NCI-H345 (cell line): ENCODE measurements around the gene CABLES2.
A peak's percentile ranks its signal among the peaks of the same experiment; 100 is the strongest.

Experiments used
- DNase-seq: peaks from one replicate; lab custom pipeline; 2025; lab: John Stamatoyannopoulos, UW

CABLES2 gene

DNA sequence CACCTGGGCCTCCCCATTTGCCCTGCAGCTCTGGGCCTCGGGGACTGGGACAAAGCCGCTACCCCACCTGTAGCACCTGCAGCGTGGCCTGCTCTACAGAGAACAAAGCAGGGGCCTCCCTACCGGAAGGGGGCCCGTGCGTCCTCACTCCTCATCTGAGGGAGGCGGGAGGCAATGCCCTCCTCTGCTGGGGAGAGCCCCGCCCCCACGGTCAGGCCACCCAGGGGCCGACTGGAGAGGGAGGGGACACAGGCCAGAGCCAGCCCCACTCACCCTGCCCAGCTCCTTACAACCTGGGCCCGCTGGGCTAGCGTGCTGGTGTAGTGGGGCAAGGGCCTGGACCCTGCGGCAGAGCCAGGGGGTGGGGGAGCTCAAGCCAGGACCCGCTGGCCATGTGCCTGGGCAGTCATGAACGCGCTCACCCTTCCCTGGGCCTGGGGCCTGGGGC lies 48.0 kb downstream of the CABLES2 start:
- DNase-seq = peak; percentile 59

DNA sequence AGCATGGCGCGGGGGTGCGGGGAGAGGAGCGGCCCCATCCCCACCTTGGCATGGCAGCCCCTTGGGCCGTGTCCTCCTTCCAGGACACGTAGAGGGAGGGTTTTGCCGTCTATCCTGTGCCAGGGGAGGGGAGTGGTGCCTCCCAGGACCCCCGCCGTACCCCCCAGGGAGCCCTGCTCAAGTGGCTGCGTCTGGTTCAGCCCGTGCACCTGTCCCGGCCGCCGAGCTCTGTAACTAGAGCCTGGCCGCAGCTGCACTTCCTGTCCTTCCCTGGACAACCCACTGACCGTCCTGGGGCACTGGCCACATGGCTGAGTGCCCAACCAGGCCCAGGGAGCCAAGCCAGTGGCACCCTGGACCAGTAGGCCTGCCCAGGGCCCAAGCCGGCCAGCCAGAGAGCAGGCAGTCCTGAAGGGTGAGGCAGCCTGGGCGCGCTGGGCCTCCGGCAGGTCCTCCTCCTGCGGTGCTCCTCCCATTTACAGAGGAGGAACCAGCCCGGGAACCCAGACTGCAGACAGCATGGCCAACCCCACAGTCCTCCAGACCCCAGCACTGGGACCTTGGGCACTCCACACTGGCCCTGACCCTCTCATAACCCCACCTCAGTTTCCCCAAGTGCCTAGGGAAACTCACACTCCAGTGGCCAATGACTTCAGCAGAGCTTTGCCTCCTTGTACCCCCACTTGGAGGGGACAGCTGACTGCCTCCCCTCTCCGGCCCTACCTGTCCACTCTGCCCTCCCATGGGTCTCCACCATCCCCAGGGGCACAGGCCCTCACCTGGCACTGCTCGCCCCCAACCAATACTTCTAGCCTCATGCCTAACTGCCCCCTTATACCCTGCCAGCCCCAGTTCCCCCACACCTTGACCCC lies 48.7 kb downstream of the CABLES2 start:
- DNase-seq = peak; percentile 56

DNA sequence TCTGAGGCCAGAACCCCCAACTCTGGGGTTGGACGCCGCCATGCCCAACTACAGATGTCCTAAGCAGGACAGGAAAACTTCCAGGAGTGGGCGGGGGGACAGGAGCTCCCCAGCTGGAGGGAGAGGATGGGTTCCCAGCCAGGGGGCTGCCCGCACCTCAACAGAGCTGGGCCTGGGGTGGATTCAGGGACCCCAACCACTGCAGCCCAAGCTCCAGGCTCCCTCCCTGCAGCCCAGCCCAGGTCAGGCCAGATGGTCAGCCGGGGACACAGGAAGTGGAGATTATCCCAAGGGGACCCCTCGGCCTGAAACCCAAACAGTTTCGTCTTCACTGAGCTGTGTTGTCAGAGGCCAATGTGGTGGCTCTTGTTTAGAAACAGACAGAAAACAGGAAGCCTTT lies 49.4 kb downstream of the CABLES2 start:
- no peak for DNase-seq

DNA sequence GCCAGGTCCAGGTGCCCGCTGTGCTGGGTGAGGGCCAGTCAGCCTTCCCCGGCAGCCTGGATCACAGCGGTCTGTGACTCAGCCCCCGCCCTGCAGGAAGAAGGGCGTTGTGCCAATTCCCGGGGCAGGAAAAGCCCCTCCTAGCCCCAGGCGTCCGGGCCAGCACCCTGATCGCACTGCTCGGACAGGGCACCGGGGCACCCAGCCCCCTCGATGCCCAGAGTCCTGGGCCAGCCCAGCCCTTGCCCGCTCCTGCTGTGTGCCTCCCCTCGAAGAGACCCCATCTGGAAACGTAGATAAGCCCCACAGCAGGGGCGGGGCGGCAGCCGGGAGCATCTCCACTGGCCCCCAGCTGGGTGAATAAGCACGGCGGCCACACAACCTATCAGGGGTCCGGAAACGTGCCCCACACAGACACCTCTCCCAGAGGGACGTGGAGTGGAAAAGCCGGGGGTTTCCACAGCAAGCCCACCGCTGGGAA lies 49.9 kb downstream of the CABLES2 start:
- DNase-seq = peak; percentile 73

- peak; percentile 68 for DNase-seq
These were observed 50.4 kb downstream of the CABLES2 start for GRCh38 chr20:62356589-62357186.

DNA sequence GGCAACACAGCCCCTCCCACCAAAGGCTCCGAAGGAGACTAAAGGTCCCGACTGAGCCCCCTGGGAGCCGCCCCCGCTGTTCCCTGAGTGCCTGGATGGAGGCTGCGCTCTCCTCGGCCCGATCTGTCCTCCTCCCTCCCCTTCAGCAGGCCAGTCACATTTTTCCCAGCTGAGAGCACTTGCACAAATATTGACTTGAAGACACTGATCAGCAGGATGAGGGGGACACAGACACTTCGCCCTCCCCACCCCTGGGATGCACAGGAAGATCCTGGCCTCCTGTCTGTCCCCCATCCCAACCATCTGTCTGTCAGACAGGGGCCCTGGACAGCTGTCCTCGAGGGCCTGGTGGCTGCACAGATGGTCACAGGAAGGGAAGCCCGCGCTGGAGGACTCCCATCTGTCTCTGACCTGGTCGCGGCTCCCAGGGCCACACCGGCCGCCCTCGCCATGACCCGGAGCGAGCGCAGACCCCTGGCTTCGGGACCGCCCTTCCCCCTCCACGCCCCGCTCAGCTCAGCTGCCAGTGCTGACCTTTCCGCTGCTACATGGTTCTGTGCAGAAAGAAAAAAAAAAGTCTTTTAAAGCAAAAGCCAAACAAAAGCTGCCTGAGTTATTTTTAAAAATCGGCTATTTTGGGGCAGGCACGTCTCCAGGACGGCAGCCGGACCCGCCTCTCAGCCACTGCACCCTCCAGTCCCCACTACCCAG lies 51.1 kb downstream of the CABLES2 start:
- peak; percentile 48 for DNase-seq

GRCh38 chr20:62355516-62355877 lies 51.6 kb downstream of the CABLES2 start:
- peak; percentile 65 for DNase-seq

DNA sequence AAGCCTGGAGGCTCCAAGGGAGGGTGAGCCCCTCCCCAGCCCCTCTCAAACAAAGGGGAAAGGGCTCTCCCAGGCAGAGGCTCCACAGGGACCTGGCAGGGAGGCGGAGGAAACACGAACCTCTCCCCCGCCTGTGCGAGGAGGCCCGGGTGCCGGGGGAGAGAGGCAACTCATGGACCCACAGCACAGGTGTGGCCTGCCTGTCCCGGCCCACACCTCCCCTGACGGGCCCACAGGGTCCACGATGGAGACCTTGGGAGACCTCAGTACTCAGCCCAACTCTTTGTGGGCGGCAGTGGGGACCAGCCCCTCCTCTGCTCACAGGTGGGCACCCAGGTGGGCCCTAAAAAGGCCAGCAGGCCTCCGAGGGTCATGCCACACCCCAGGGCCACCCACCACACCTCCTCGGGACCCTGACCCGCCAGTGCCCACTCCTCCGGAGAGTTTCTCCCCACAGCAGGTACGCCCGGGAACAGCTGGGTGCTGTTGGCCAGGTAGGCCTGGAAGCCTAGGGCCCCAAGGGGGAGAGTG lies 52.2 kb downstream of the CABLES2 start:
- DNase-seq = peak; percentile 74

- no peak for DNase-seq
These were observed 52.9 kb downstream of the CABLES2 start for GRCh38 chr20:62354031-62354808.

GRCh38 chr20:62353289-62354030 lies 53.6 kb downstream of the CABLES2 start:
- no peak for DNase-seq

DNA sequence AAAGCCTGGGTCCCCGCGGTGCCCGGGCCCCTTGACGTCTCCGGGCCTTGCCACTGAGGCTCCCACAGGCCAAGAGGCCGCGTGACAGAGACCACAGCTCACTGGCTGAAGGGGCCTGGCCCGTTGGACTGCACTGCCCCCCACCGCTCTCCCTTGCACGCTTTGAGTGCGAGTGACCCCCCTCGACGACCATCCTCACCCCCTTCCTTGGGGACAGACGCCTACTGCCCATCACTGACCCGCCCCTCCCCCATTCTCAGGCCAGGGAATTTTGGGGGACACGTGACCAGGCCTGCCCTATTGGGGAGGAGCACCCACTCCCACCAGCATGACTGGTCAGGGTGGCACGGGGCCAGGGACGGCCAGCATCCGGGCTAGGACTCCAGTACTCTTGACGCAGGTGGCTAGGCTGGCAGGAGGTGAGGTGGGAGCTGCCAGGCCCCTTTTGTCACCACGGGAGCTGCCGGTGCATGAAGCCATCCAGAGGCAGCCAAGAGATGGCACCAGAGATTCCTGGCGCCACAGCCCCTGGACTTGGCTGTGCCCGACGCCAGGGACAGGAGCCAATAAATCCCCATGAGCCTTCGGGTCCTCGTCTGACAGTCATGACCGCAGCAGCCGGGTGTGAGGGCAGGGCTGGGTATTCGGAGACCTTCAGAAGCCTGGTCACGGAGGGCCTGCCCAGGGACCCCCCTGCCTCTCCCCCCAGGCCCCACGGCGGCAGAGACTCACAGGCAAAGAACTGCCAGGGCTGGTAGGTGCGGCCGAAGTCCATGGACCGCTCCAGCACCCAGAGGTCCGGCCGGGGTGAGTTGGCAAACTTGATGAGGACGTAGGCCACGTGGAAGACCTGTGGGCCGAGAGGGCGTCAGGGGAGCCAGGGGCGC lies 54.4 kb downstream of the CABLES2 start:
- peak; percentile 64 for DNase-seq

DNA sequence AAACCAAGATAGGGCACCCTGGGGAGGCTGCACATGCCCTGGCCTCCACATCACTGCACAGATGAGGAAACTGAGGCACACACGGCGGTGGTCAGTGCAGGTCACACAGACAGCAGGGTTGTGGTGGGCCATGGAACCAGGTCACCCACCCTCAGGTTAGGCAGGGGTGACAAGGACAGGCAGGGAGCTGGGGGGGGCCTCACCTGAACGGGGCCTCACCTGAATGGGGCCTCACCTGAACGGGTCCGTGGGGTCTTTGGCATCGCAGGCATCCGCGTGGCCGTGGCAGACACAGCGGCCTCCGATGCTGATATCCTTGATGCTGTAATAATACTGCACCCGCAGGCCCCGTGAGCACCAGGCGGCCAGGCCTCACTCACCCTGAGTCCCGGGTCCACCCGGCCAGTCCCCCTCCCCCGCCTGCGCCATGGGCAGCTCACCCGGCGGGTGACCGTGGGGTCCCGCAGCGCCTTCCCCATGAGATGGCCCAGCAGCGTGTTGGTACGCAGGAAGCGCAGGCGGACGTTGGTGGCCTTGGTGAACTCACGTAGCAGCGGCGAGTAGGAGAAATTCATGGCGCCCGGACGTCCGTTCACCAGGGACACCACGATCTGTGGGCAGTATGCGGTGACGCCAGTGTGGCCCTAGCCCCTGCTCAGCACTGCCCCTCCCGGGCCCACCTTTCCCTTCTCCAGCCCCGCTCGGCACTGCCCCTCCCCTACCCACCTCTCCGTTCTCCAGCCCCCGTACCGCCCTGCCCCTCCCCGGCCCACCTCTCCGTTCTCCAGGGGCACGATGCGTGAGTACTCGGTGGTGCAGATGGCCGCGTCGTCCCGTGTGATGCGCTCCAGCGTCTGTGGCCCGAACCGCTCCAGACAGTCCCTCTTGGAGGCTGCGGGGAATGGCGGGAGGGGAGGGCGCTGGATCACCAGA lies 55.4 kb downstream of the CABLES2 start:
- no peak for DNase-seq

DNA sequence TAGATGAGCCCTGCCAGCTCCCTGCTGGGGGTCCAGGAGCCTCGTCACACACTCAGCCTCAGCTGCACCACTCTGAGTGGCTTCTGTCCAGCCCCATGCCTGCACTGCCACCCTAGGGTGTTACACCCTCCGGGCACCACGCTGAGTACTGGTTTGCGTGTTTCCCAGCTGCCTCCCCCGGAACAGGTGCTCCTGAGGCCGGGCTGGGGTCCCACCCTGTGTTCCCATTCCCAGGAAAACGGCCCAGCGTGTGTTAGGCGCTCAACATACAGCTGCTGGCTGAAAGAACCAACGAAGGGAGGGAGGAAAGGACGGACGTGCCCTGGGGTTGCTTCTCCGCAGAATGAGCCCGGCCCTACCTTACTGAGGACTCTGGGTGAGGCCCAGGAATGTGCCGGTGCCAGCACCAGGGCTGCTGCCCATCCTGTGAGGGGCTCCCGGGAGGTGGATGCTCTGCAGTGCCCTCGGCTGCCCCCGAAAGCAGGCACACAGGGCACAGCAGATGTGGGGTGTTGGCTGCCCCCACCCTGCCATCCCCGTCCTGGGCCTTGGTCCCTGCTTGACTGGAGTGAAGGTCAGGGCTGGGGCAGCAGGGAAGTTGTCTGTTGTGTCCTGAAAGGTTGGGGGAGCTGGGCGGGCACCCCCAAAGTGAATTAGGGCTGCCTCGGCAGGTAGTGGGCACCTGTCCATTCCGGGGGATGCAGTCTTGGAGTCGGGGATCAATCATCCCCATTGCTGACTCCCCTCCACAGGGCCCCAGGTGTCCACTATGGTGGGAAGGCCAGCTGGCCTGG lies 56.3 kb downstream of the CABLES2 start:
- peak; percentile 99 for DNase-seq

GRCh38 chr20:62350098-62350628 lies 56.9 kb downstream of the CABLES2 start:
- peak; percentile 99 for DNase-seq

DNA sequence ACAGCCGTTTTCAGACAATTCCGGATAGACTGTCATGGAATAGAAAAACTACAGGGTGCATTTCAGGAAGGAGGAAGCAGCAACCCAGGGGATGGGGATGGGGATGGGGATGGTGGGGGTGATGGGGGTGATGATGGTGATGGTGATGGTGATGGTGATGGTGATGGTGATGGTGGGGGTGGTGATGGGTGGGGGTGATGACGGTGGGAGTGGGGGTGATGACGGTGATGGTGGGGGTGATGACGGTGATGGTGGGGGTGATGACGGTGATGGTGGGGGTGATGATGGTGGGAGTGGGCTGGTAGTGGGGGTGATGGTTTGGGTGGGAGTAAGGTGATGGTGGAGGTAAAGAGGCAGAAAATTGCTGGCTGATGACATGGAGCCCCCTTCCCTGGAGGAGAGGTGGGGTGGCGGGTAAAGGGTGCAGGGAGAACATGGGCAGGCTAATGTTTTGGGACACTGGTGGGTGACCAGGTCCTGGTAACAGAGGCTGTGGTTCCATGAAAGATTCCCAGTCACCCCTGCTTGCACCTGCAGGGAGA lies 57.5 kb downstream of the CABLES2 start:
- no peak for DNase-seq

GRCh38 chr20:62348604-62349003 lies 58.5 kb downstream of the CABLES2 start:
- DNase-seq = no peak

DNA sequence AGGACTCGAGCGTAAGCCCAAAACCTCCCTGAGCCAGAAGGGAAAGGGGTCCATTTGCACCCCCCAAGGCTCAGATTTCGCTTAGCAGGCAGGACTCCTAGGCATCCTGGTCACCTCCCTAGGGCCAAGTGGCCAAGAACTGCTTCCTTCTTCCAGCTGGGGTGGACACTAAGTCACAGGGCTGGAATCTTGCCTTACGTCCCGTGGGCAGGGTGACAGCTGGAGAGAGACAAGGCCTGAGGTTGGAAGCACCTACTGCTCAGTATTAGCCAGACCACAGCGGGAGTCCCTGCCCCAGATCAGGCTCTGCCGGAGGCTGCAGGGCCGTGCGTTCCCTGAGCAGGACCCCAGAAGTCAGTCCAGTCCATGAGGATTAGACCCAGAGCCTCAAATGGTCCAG lies 59.6 kb downstream of the CABLES2 start:
- no peak for DNase-seq

- DNase-seq = no peak
These were observed 60.0 kb downstream of the CABLES2 start for GRCh38 chr20:62347151-62347404.
